ENCODE measurements around the gene MDN1.
"Not testable (repeated sequence)": the region's sequence is repeated elsewhere in the genome, so short reads cannot be mapped to it uniquely, and the experiment has no call there.

The MDN1 gene

DNA sequence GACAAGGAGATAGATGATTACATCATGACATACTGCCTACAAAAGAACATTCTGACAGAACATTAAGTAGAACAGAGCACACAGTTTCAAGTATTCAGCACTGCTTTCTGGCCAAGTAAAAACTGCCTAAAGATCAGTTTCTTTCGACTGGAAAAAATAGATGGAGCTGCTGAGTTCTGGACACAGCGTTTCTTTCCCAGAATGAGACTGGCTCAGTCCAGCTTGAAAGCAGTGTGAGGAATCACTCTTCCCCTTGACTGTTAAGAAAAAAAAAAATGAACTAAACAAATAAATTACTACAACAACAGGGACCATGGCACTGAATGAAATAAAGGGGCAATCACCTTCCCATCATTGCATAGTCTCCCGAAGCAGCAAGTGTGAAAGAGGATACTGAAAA is 176.6 kb downstream of the MDN1 start:
- Histone ChIP-seq H3K79me2 (ENCODE audit: low read length) (peaks cover 10% of the 10 kb centered on the region; the same call in 1 of the 2 replicates), H2AFZ (ENCODE audit: low read length) (no peak overlapping the region), H4K20me1 (ENCODE audit: insufficient read depth, low read length) (no peaks in the 10 kb centered on the region), H3K4me2 (ENCODE audit: low read depth, low read length) (no peak overlapping the region), H3K9me2 (replicated peaks; ENCODE audit: insufficient read depth, low read length) (no peaks in the 10 kb centered on the region), H3K9me3 (replicated peaks; ENCODE audit: insufficient read depth, low read length) (no peaks in the 10 kb centered on the region), H3F3A (ENCODE audit: insufficient read depth, low read length) (peaks cover 3% of the 10 kb centered on the region; the same call in 1 of the 2 replicates), H3K9ac (ENCODE audit: low read length) (no peak overlapping the region), H3K36me3 (replicated peaks; ENCODE audit: insufficient read depth, low read length) (peaks cover 8% of the 10 kb centered on the region; the same call in 1 of the 2 replicates), H3K27me3 (replicated peaks; ENCODE audit: insufficient read depth, low read length) (no peaks in the 10 kb centered on the region), H3K4me1 (ENCODE audit: low read length) (0 out of 2 replicates have a peak, but pooled peaks cover 2% of the 10 kb centered on the region), H3K27ac (ENCODE audit: low read length) (no peak overlapping the region), H3K4me3 (ENCODE audit: low read length) (no peak overlapping the region)
- no peak for DNase-seq
- no peak for TF ChIP-seq EZH2phosphoT487 (IDR thresholded peaks at IDR 0.05; ENCODE audit: low read length)
- TF ChIP-seq, protein P1, sequence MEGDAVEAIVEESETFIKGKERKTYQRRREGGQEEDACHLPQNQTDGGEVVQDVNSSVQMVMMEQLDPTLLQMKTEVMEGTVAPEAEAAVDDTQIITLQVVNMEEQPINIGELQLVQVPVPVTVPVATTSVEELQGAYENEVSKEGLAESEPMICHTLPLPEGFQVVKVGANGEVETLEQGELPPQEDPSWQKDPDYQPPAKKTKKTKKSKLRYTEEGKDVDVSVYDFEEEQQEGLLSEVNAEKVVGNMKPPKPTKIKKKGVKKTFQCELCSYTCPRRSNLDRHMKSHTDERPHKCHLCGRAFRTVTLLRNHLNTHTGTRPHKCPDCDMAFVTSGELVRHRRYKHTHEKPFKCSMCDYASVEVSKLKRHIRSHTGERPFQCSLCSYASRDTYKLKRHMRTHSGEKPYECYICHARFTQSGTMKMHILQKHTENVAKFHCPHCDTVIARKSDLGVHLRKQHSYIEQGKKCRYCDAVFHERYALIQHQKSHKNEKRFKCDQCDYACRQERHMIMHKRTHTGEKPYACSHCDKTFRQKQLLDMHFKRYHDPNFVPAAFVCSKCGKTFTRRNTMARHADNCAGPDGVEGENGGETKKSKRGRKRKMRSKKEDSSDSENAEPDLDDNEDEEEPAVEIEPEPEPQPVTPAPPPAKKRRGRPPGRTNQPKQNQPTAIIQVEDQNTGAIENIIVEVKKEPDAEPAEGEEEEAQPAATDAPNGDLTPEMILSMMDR (IDR thresholded peaks at IDR 0.05; ENCODE audit: low read length): no peak
- no peak for TF ChIP-seq EZH2 (optimal IDR thresholded peaks at IDR 0.05; ENCODE audit: low read depth, low read length)

DNA sequence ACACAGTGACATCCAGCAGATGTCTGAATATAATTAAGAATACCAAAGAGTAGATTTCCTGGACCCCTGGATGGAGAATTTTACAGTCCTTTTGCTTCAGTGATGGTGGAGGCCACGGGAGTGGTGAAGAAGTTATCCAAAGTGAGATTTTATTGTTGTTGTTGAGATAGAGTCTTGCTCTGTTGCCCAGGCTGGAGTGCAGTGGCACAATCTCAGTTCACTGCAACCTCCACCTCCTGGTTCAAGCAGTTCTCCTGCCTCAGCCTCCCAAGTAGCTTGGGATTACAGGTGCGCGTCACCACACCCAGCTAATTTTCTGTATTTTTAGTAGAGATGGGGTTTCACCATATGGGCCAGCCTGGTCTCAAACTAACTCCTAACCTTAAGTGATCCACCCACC is 178.0 kb downstream of the MDN1 start:
- not testable (repeated sequence) for H3K4me2 ChIP-seq (ENCODE audit: low read depth, low read length); H3K9me3 ChIP-seq (replicated peaks; ENCODE audit: insufficient read depth, low read length); H3K9ac ChIP-seq (ENCODE audit: low read length); H3K36me3 ChIP-seq (replicated peaks; ENCODE audit: insufficient read depth, low read length); H2AFZ ChIP-seq (ENCODE audit: low read length); H3K27me3 ChIP-seq (replicated peaks; ENCODE audit: insufficient read depth, low read length); DNase-seq; H3K27ac ChIP-seq (ENCODE audit: low read length); H3K4me1 ChIP-seq (ENCODE audit: low read length); H3F3A ChIP-seq (ENCODE audit: insufficient read depth, low read length); H3K4me3 ChIP-seq (ENCODE audit: low read length); H4K20me1 ChIP-seq (ENCODE audit: insufficient read depth, low read length); H3K9me2 ChIP-seq (replicated peaks; ENCODE audit: insufficient read depth, low read length)
- peaks cover 14% of the 10 kb centered on the region; the same call in 1 of the 2 replicates for H3K79me2 ChIP-seq (ENCODE audit: low read length)

DNA sequence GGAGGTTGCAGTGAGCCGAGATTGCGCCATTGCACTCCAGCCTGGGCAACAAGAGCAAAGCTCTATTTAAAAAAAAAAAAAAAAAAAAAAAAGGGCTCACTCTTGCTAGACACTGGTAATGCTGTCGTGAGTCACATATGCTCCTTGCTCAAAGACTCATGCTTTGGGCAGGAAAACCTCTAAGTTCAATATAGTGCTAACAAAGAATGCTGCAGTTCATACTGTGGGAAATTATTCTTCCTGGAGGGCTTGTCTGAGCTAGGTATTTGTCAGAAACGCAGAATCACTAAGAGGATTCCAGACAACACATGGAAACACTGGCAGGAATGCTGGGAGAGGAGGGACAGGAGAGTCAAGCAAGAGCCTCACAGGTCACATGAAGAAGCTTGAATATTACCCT is 178.8 kb downstream of the MDN1 start:
- H3K9me3 ChIP-seq (replicated peaks; ENCODE audit: insufficient read depth, low read length): no peaks in the 10 kb centered on the region
- H3K4me3 ChIP-seq (ENCODE audit: low read length): no peak overlapping the region
- TF ChIP-seq, protein P1 (IDR thresholded peaks at IDR 0.05; ENCODE audit: low read length): no peak
- H3K4me1 ChIP-seq (ENCODE audit: low read length): 0 out of 2 replicates have a peak, but pooled peaks cover 2% of the 10 kb centered on the region
- H3F3A ChIP-seq (ENCODE audit: insufficient read depth, low read length): peaks cover 7% of the 10 kb centered on the region
- no peak overlapping the region for H2AFZ ChIP-seq (ENCODE audit: low read length)
- H3K4me2 ChIP-seq (ENCODE audit: low read depth, low read length): no peak overlapping the region
- no peaks in the 10 kb centered on the region for H4K20me1 ChIP-seq (ENCODE audit: insufficient read depth, low read length)
- H3K79me2 ChIP-seq (ENCODE audit: low read length): peaks cover 14% of the 10 kb centered on the region; the same call in 1 of the 2 replicates
- no peaks in the 10 kb centered on the region for H3K27me3 ChIP-seq (replicated peaks; ENCODE audit: insufficient read depth, low read length)
- no peak for DNase-seq
- H3K9ac ChIP-seq (ENCODE audit: low read length): no peak overlapping the region
- H3K27ac ChIP-seq (ENCODE audit: low read length): no peak overlapping the region
- no peaks in the 10 kb centered on the region for H3K9me2 ChIP-seq (replicated peaks; ENCODE audit: insufficient read depth, low read length)
- peaks cover 8% of the 10 kb centered on the region; the same call in 1 of the 2 replicates for H3K36me3 ChIP-seq (replicated peaks; ENCODE audit: insufficient read depth, low read length)

DNA sequence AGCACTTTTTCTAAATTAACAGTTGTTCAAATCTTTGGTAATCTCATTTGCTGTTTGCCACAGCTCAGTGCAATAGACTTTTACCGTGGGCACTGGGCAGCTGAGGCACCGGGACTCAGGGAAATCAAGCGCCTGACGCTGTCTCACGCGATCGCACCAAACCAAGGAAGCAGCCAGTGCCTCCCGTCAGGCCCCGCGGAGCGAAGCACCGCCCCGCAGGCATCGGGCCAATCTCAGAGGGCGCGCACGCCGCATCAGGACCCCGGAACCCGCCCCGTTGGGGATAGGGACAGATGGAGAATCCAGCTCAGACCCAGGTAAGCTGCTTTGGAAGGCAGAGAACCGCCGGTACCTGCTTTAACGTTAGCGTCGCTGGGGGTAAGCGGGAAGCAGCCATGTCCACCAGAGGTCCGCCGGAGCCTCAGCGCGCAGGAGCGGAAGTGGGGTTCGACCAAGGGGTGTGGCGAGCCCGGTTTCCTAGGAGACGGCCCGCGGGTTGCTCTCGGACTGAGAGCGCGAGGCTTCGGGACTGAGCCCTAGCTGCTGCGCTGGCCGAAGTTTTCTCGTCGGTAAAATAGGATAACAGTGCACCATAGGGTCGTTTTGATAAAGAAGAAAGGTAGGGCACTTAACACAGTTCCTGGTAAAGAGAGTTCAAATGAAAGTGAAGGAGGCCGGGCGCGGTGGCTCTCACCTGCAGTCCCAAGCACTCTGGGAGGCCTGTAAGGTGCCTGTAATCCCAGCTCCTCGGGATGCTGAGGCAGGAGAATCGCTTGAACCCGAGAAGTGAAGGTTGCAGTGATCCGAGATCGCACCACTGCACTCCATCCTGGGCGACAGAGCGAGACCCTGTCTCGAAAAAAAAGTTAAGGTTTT is 181.0 kb downstream of the MDN1 start, which contains the start of gene LYRM2:
Gene LYRM2, minus strand, starts transcription at position 428 of the 876 bp plus-strand sequence. Its CDS starts 31 bp downstream, at position 397.
- H3K79me2 ChIP-seq (ENCODE audit: low read length): peaks cover 4% of the 10 kb centered on the region; the same call in 1 of the 2 replicates
- peaks cover 7% of the 10 kb centered on the region for H3F3A ChIP-seq (ENCODE audit: insufficient read depth, low read length)
- H4K20me1 ChIP-seq (ENCODE audit: insufficient read depth, low read length): no peaks in the 10 kb centered on the region
- 0 out of 2 replicates have a peak, but pooled peaks cover 5% of the 10 kb centered on the region for H3K36me3 ChIP-seq (replicated peaks; ENCODE audit: insufficient read depth, low read length)
- no peaks in the 10 kb centered on the region for H3K9me2 ChIP-seq (replicated peaks; ENCODE audit: insufficient read depth, low read length)
- no peak for TF ChIP-seq EZH2 (optimal IDR thresholded peaks at IDR 0.05; ENCODE audit: low read depth, low read length)
- TF ChIP-seq, protein P1 (IDR thresholded peaks at IDR 0.05; ENCODE audit: low read length): no peak
- H3K9ac ChIP-seq (ENCODE audit: low read length): peak within 1 kb of the TSS; percentile 84
- DNase-seq: peak; percentile 90
- peak within 1 kb of the TSS; percentile 82 for H3K4me3 ChIP-seq (ENCODE audit: low read length)
- H3K27ac ChIP-seq (ENCODE audit: low read length): peak within 1 kb of the TSS; percentile 80
- 0 out of 2 replicates have a peak, but pooled peaks cover 2% of the 10 kb centered on the region for H3K4me1 ChIP-seq (ENCODE audit: low read length)
- H2AFZ ChIP-seq (ENCODE audit: low read length): peak within 1 kb of the TSS; percentile 78
- no peaks in the 10 kb centered on the region for H3K9me3 ChIP-seq (replicated peaks; ENCODE audit: insufficient read depth, low read length)
- H3K4me2 ChIP-seq (ENCODE audit: low read depth, low read length): peak within 1 kb of the TSS; percentile 88
- H3K27me3 ChIP-seq (replicated peaks; ENCODE audit: insufficient read depth, low read length): no peaks in the 10 kb centered on the region
